ENCODE results near the gene ANKS1B.

ANKS1B gene

DNA sequence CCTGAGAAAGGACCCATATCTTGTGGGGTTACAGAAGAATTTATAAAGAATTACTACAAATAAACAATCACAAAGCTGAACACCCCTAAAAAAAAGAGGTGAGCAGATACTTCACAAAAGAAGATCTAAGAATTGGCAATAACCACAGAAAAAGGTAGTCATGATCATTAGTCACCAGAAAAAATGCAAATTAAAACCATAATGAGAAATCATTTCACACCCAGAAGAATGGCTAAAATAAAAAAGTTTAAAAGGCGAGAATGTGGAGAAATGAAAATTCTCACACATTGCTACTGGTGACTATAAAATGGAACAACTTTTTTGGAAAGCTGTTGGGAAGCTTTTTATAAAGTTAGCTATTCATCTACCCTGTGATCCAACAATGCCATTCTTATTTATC, 545.3 kb downstream of the ANKS1B start:
- TF ChIP-seq, protein P1, sequence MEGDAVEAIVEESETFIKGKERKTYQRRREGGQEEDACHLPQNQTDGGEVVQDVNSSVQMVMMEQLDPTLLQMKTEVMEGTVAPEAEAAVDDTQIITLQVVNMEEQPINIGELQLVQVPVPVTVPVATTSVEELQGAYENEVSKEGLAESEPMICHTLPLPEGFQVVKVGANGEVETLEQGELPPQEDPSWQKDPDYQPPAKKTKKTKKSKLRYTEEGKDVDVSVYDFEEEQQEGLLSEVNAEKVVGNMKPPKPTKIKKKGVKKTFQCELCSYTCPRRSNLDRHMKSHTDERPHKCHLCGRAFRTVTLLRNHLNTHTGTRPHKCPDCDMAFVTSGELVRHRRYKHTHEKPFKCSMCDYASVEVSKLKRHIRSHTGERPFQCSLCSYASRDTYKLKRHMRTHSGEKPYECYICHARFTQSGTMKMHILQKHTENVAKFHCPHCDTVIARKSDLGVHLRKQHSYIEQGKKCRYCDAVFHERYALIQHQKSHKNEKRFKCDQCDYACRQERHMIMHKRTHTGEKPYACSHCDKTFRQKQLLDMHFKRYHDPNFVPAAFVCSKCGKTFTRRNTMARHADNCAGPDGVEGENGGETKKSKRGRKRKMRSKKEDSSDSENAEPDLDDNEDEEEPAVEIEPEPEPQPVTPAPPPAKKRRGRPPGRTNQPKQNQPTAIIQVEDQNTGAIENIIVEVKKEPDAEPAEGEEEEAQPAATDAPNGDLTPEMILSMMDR (IDR thresholded peaks at IDR 0.05): no peak

DNA sequence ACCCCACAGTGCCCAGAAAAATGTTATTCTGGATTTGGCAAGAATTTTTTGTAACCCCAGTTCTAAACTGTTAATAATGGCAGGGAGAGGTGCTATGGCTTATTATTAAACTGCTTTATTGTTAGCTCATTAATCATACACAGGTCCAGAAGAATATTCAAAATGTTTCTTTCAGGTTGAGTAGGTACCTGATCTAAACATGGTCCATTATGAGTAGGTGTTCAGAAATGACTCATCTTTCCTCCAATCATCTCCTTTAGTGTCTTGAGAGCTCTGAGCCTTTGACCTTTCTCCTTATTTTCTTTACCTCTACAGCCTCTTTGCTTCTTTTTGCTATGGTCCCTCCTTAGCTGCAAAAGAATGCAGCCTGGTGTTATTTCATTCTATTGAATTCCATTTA, 548.2 kb downstream of the ANKS1B start:
- TF ChIP-seq, protein P1 (IDR thresholded peaks at IDR 0.05): no peak

DNA sequence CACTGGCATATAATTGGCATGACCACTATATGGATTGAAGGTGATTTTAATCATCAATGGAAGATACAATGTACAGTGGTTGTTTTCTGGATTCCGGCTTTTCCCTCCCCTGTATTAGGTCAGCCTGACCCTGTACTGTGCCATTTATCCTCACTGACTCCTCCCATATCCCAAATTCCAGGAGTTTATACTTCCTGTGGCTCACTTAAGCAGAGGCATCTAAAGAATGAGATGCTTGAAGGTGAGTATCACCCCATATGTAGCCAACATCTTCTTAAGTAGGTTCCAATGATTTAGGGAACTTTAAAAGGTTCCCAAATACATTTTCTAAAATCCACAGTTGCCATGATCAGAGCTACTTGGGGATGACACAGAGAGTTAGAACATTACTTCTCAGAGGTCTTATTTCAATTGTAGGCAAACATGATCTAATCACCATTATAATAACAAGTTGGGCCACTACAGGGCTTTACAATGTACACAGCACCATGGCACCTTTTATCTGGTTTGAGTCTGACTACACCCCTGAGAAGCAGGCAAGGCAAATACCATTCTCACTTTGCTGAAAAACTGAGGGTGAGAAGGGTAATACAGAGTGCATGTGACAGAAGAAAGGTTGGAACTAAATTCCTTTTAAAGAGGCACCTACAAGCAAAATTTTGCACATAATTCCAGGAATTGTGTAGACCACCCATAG, 549.5 kb downstream of the ANKS1B start:
- TF ChIP-seq, protein P1 (IDR thresholded peaks at IDR 0.05): no peak

DNA sequence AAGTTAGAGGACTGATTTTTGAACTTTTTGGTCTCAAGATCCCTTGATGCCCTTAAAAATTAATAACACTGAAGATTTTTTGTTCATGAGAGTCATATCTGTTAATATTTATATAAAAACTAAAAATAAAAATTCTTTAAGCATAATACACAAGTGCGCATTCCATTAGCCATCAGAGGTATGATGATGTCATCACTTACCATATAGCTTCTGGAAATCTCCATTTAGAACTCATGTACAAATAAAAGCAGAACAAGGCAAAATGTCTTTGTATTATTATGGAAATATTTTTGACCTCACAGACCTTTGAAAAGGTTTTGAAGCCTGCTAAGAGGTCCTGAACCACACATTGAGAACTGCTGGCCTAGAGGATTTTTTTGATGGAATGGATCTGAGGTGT, 551.6 kb downstream of the ANKS1B start:
- TF ChIP-seq, protein P1 (IDR thresholded peaks at IDR 0.05): no peak

DNA sequence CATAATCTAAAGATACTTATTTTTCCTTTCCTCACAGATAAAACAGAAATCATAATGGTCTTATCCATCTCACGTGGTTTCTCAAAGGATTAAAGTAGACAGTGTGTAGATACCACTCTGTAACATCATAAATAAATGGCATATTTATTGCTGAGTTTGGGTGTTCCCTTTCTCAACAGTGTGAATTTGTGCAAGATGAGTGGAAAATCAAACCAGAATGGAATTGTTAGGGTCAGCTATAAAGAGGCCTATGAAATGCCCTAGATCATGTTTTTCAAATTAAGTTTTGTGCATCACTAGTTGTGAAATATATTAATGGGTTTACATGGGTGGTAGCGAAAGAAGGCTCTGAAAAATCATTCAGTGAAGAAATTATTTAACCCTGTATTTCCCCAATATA, 553.5 kb downstream of the ANKS1B start:
- TF ChIP-seq, protein P1 (IDR thresholded peaks at IDR 0.05): no peak

DNA sequence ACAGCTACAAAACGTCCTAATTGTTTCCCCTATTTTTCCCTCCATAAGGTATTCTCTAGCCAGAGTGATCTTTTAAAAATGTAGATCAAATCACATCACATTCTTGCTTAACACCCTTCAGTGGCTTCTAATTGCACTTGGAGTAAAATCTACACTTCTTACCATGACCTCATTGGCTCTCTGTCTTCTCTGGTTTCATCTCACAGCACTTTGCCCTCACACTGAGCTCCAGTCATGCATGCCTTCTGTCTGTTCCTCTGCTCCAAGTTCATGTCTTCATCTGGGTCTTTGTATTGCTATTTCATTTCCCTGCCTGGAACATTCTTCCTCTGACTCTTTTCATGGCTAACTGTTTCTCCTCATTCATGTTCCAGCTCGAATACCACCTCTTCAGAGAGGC, 557.6 kb downstream of the ANKS1B start:
- TF ChIP-seq, protein P1 (IDR thresholded peaks at IDR 0.05): no peak

DNA sequence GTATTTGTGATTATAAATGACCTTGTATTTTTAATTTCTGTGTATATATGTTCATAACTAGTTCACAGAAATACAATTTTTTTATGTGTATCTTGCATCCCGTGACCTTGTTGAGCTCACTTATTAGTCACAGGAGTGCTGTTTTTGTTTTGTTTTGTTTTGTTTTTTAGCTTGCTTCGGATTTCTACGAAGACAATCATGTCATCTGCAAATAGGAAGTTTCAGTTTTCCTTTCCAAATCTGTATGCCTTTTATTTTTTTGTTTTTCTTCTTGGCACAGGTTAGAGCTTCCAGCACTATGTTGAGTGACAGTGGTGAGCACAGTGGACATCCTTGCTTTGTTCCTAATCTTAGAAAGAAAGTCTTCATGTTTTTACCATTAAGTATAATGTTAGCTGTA, 566.4 kb downstream of the ANKS1B start:
- TF ChIP-seq, protein P1 (IDR thresholded peaks at IDR 0.05): no peak

DNA sequence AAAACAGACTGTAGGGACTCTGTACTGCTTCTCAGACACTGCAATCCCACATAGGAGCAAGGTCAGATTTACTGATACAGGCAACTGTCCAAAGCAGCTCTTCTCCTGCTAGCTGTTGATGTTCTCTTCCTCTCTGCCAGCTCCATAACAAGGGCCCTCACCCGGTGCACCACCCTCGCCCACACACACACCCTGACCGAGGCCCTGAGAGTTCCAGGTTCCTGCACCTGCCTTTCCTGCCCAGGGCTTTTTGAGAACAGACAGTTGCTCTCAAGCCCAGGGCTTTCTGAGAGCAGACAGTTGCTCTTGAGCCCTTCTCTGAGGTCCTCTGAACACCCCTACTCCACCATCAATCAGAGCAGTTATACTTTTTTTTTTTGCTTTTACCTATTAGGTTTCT, 571.0 kb downstream of the ANKS1B start:
- TF ChIP-seq, protein P1 (IDR thresholded peaks at IDR 0.05): no peak
